Suprapubic skin (tissue), 4 donors: ENCODE measurements around the gene PRDM5. TPM values are rescaled to one million over a fixed set of nuclear protein-coding genes. Genes with fewer than 3 reads are reported as not detected.

ENCODE experiments used
- DNase-seq, 2 donors: peaks; one replicate each; pipeline ENCODE4 v3.0.0-alpha.2; 2019; ENCODE audit warnings: low spot score in 2 of 2
- H3K27ac ChIP-seq: fragments of 200-600 bp; sonication (generic); one replicate; pipeline ENCODE4 v1.5.1; 2019
- H3K27me3 ChIP-seq: fragments of 200-600 bp; sonication (generic); one replicate; pipeline ENCODE4 v1.5.1; 2019
- H3K36me3 ChIP-seq: fragments of 200-600 bp; sonication (generic); one replicate; pipeline ENCODE4 v1.5.1; 2019
- H3K4me1 ChIP-seq: fragments of 200-600 bp; sonication (generic); one replicate; pipeline ENCODE4 v1.5.1; 2019
- H3K4me3 ChIP-seq: fragments of 200-600 bp; sonication (generic); one replicate; pipeline ENCODE4 v1.5.1; 2019; ENCODE audit warnings: mild to moderate bottlenecking
- H3K9me3 ChIP-seq: fragments of 200-600 bp; sonication (generic); one replicate; pipeline ENCODE4 v1.5.1; 2019
- CTCF ChIP-seq, 2 donors: fragments of 200-600 bp in 1 of 2; fragments of 450-650 bp in 1 of 2; sonication (generic) in 1 of 2; IDR thresholded peaks; one replicate each; pipeline ENCODE4 v1.5.1; 2016 to 2019; ENCODE audit warnings: antibody characterized with exemption in 2 of 2, mild to moderate bottlenecking in 1 of 2, moderate library complexity in 1 of 2
- EP300 ChIP-seq: sonication (generic); formaldehyde crosslinking; IDR thresholded peaks from one replicate; pipeline ENCODE4 v1.6.1; 2017; ENCODE audit warnings: antibody characterized with exemption
- POLR2A ChIP-seq, 2 donors: fragments of 450-650 bp; IDR thresholded peaks; one replicate each; pipeline ENCODE4 v1.6.1; 2017; ENCODE audit warnings: antibody characterized with exemption in 2 of 2, mild to moderate bottlenecking in 2 of 2, moderate library complexity in 2 of 2
- POLR2AphosphoS5 ChIP-seq, 3 donors: sonication (generic); formaldehyde crosslinking; IDR thresholded peaks; one replicate each; pipeline ENCODE4 v1.6.1; 2017; ENCODE audit warnings: antibody characterized with exemption in 3 of 3
- WGBS: methylation state at CpG from one replicate; pipeline ENCODE4 v1.1.5; 2018; 5-methylcytosine and 5-hydroxymethylcytosine counted together
- total RNA-seq, 4 donors: library from RNA; depleted of rRNA; stranded (reverse); fragments of >200 nt; gene quantifications; one replicate each; pipeline ENCODE4 v1.1.0, GENCODE V29; 2016

The PRDM5 gene
- total RNA-seq, 4 donors from 2014 or later = 3.0 to 12.0 (median 4.5) TPM

- DNase-seq = no peak
- 47% methylated on average over 2 of the region's 2 CpGs for WGBS
- no peak overlapping the region for H3K27ac ChIP-seq
- H3K9me3 ChIP-seq = no peaks in the 10 kb centered on the region
- H3K27me3 ChIP-seq = no peaks in the 10 kb centered on the region
- no peak for TF ChIP-seq CTCF (IDR thresholded peaks at IDR 0.05)
- no peak for TF ChIP-seq POLR2AphosphoS5 (IDR thresholded peaks at IDR 0.05)
- no peak for TF ChIP-seq EP300
- no peak for TF ChIP-seq POLR2A (IDR thresholded peaks at IDR 0.05)
- H3K4me3 ChIP-seq = no peak overlapping the region
- no peaks in the 10 kb centered on the region for H3K4me1 ChIP-seq
- no peaks in the 10 kb centered on the region for H3K36me3 ChIP-seq
These were observed 38.2 kb upstream of the PRDM5 start for GRCh38 chr4:120960656-120961267.

GRCh38 chr4:120948382-120948781 lies 25.9 kb upstream of the PRDM5 start:
- no peaks in the 10 kb centered on the region for H3K27me3 ChIP-seq
- DNase-seq = no peak
- H3K36me3 ChIP-seq = no peaks in the 10 kb centered on the region
- WGBS = 42% methylated on average over 4 of the region's 4 CpGs
- TF ChIP-seq POLR2AphosphoS5 (IDR thresholded peaks at IDR 0.05) (no peak), POLR2A (IDR thresholded peaks at IDR 0.05) (no peak), EP300 (no peak), CTCF (IDR thresholded peaks at IDR 0.05) (no peak)
- H3K27ac ChIP-seq = no peak overlapping the region
- H3K4me1 ChIP-seq = no peaks in the 10 kb centered on the region
- peaks cover 5% of the 10 kb centered on the region for H3K9me3 ChIP-seq
- H3K4me3 ChIP-seq = no peak overlapping the region

- TF ChIP-seq POLR2A (IDR thresholded peaks at IDR 0.05) (no peak), CTCF (IDR thresholded peaks at IDR 0.05) (no peak)
- no peaks in the 10 kb centered on the region for H3K9me3 ChIP-seq
- no peak overlapping the region for H3K4me3 ChIP-seq
- no peaks in the 10 kb centered on the region for H3K27me3 ChIP-seq
- no peak for DNase-seq
- H3K4me1 ChIP-seq = no peaks in the 10 kb centered on the region
- no peaks in the 10 kb centered on the region for H3K36me3 ChIP-seq
- 86% methylated on average over 3 of the region's 3 CpGs for WGBS
- no peak overlapping the region for H3K27ac ChIP-seq
These were observed 20.2 kb upstream of the PRDM5 start for GRCh38 chr4:120942776-120943175.

- TF ChIP-seq POLR2AphosphoS5 (IDR thresholded peaks at IDR 0.05) = no peak
- TF ChIP-seq CTCF (IDR thresholded peaks at IDR 0.05) = no peak
- TF ChIP-seq POLR2A (IDR thresholded peaks at IDR 0.05) = no peak
- no peak for TF ChIP-seq EP300
- Histone ChIP-seq H3K4me1 (no peaks in the 10 kb centered on the region), H3K9me3 (no peaks in the 10 kb centered on the region), H3K36me3 (no peaks in the 10 kb centered on the region), H3K27ac (no peak overlapping the region), H3K4me3 (no peak overlapping the region), H3K27me3 (no peaks in the 10 kb centered on the region)
- WGBS = 89% methylated on average over 2 of the region's 2 CpGs
- DNase-seq = no peak
These were observed 18.0 kb upstream of the PRDM5 start for GRCh38 chr4:120940547-120940946.

GRCh38 chr4:120939693-120940092 lies 17.2 kb upstream of the PRDM5 start:
- H3K4me3 ChIP-seq = no peak overlapping the region
- H3K36me3 ChIP-seq = no peaks in the 10 kb centered on the region
- no peaks in the 10 kb centered on the region for H3K4me1 ChIP-seq
- no peak for TF ChIP-seq CTCF (IDR thresholded peaks at IDR 0.05)
- TF ChIP-seq POLR2AphosphoS5 (IDR thresholded peaks at IDR 0.05) = no peak
- TF ChIP-seq POLR2A (IDR thresholded peaks at IDR 0.05) = no peak
- DNase-seq = no peak
- H3K27me3 ChIP-seq = no peaks in the 10 kb centered on the region
- no peaks in the 10 kb centered on the region for H3K9me3 ChIP-seq
- no peak overlapping the region for H3K27ac ChIP-seq
